ENCODE measurements around the gene LRP1-AS.

DNA sequence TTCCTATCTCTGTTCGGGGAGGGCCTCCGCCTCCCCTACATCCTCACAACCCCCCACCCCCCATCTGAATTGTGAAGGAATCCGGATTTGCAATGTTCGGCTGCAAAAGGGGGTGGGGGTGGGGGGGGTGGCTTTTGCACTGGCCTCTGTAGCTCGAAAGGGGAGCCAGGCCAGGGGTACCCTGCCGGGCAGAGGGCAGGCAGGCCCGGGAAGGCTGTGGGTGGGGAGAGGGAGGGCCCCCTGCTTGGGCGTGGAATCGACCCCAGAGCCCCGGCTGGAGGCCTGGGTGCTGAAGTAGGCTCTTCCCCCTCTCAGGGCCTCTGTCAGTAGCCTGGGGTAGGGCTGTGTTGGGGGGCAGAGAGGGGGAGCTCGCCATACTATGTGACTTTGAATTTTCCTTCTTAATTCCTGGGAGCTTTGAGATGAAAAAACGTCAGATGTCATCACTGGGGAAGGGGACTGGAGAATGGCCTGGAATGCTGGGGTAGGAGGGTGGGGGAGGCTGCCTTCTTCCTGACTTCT, 18.0 kb downstream of the LRP1-AS start:
- TF ChIP-seq, protein P1, sequence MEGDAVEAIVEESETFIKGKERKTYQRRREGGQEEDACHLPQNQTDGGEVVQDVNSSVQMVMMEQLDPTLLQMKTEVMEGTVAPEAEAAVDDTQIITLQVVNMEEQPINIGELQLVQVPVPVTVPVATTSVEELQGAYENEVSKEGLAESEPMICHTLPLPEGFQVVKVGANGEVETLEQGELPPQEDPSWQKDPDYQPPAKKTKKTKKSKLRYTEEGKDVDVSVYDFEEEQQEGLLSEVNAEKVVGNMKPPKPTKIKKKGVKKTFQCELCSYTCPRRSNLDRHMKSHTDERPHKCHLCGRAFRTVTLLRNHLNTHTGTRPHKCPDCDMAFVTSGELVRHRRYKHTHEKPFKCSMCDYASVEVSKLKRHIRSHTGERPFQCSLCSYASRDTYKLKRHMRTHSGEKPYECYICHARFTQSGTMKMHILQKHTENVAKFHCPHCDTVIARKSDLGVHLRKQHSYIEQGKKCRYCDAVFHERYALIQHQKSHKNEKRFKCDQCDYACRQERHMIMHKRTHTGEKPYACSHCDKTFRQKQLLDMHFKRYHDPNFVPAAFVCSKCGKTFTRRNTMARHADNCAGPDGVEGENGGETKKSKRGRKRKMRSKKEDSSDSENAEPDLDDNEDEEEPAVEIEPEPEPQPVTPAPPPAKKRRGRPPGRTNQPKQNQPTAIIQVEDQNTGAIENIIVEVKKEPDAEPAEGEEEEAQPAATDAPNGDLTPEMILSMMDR (IDR thresholded peaks at IDR 0.05), result no peak
- TF ChIP-seq SP1 (CRISPR knock-in tag; conservative IDR thresholded peaks at IDR 0.05) (0 out of 2 replicates have a peak, but pooled peaks have one; percentile 22), PRRX2 (CRISPR knock-in tag; IDR thresholded peaks at IDR 0.05) (no peak), KAT7 (CRISPR knock-in tag; IDR thresholded peaks at IDR 0.05; ENCODE audit: borderline replicate concordance) (no peak)
- TF ChIP-seq, protein P2, sequence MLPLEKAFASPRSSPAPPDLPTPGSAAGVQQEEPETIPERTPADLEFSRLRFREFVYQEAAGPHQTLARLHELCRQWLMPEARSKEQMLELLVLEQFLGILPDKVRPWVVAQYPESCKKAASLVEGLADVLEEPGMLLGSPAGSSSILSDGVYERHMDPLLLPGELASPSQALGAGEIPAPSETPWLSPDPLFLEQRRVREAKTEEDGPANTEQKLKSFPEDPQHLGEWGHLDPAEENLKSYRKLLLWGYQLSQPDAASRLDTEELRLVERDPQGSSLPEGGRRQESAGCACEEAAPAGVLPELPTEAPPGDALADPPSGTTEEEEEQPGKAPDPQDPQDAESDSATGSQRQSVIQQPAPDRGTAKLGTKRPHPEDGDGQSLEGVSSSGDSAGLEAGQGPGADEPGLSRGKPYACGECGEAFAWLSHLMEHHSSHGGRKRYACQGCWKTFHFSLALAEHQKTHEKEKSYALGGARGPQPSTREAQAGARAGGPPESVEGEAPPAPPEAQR (CRISPR knock-in tag; IDR thresholded peaks at IDR 0.05), result no peak
- TF ChIP-seq, protein P3, sequence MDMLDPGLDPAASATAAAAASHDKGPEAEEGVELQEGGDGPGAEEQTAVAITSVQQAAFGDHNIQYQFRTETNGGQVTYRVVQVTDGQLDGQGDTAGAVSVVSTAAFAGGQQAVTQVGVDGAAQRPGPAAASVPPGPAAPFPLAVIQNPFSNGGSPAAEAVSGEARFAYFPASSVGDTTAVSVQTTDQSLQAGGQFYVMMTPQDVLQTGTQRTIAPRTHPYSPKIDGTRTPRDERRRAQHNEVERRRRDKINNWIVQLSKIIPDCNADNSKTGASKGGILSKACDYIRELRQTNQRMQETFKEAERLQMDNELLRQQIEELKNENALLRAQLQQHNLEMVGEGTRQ (CRISPR knock-in tag; IDR thresholded peaks at IDR 0.05), result no peak
- TF ChIP-seq, protein P4, sequence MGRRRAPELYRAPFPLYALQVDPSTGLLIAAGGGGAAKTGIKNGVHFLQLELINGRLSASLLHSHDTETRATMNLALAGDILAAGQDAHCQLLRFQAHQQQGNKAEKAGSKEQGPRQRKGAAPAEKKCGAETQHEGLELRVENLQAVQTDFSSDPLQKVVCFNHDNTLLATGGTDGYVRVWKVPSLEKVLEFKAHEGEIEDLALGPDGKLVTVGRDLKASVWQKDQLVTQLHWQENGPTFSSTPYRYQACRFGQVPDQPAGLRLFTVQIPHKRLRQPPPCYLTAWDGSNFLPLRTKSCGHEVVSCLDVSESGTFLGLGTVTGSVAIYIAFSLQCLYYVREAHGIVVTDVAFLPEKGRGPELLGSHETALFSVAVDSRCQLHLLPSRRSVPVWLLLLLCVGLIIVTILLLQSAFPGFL (CRISPR knock-in tag; IDR thresholded peaks at IDR 0.05; ENCODE audit: borderline replicate concordance), result no peak
- TF ChIP-seq, protein P5, sequence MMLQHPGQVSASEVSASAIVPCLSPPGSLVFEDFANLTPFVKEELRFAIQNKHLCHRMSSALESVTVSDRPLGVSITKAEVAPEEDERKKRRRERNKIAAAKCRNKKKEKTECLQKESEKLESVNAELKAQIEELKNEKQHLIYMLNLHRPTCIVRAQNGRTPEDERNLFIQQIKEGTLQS (CRISPR knock-in tag; conservative IDR thresholded peaks at IDR 0.05), result no peak

Data from WTC11 (cell line).